ENCODE data around the gene SPO11. TPM values are rescaled to one million over a fixed set of nuclear protein-coding genes. Genes with fewer than 3 reads are reported as not detected.

SPO11 gene
- total and polyA plus RNA-seq, 3 donors from 2014 or later: 5.9 to 13.8 (median 12.3) TPM

- Histone ChIP-seq H3K36me3 (ENCODE audit: low read depth, missing control alignments) (no peaks in the 10 kb centered on the region), H3K4me1 (no peaks in the 10 kb centered on the region), H3K9me3 (no peaks in the 10 kb centered on the region), H3K27me3 (no peaks in the 10 kb centered on the region), H3K4me3 (no peak overlapping the region), H3K27ac (no peak overlapping the region)
- DNase-seq: no peak
- intact Hi-C loops (cut with DNase I; ENCODE audit: low total_unique reads): no loop called here
- TF ChIP-seq, protein P1, sequence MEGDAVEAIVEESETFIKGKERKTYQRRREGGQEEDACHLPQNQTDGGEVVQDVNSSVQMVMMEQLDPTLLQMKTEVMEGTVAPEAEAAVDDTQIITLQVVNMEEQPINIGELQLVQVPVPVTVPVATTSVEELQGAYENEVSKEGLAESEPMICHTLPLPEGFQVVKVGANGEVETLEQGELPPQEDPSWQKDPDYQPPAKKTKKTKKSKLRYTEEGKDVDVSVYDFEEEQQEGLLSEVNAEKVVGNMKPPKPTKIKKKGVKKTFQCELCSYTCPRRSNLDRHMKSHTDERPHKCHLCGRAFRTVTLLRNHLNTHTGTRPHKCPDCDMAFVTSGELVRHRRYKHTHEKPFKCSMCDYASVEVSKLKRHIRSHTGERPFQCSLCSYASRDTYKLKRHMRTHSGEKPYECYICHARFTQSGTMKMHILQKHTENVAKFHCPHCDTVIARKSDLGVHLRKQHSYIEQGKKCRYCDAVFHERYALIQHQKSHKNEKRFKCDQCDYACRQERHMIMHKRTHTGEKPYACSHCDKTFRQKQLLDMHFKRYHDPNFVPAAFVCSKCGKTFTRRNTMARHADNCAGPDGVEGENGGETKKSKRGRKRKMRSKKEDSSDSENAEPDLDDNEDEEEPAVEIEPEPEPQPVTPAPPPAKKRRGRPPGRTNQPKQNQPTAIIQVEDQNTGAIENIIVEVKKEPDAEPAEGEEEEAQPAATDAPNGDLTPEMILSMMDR (IDR thresholded peaks at IDR 0.05): no peak
- no peak for TF ChIP-seq POLR2A (IDR thresholded peaks at IDR 0.05)
- 54 to 62% methylated on average over 13 of the region's 13 CpGs for WGBS, 2 donors
Measured at GRCh38 chr20:57308451-57309271, 20.9 kb upstream of the SPO11 start.

DNA sequence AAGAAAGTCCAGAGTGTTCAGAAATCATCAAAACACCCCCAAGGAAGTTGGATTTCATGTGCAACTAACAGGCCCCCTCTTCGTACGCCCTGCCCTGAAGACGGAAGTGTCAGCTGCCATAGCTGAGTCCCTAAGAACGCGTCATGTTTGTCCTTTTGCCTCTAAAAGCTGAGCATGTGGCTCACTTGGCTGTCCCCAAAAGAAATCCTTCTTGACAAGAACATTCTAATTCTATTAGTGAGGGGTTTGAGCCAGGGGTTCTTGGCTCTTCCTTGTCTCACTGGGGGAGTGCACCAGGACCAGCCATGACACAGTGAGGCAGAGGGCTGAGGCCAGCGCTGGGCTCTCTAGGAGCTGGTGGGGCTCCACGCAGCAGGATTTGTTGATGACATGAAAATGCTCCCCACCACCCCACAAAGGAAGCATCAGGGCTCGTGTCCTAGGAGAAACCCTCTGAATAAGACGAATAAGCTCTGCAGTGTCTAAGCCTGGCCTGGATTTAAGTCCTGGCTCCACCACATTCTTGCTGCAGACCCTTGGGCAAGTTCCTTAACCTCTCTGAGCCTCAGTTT is 20.0 kb upstream of the SPO11 start:
- TF ChIP-seq, protein P1 (IDR thresholded peaks at IDR 0.05): no peak
- TF ChIP-seq POLR2A (IDR thresholded peaks at IDR 0.05): no peak
- Histone ChIP-seq H3K27me3 (no peaks in the 10 kb centered on the region), H3K27ac (no peak overlapping the region), H3K9me3 (no peaks in the 10 kb centered on the region), H3K36me3 (ENCODE audit: low read depth, missing control alignments) (no peaks in the 10 kb centered on the region), H3K4me3 (no peak overlapping the region), H3K4me1 (no peaks in the 10 kb centered on the region)
- intact Hi-C loops (cut with DNase I; ENCODE audit: low total_unique reads): no loop called here
- no peak for DNase-seq
- WGBS, 2 donors: 76 to 85% methylated on average over 9 of the region's 9 CpGs

- no peak for DNase-seq
- Histone ChIP-seq H3K27ac (no peak overlapping the region), H3K27me3 (no peaks in the 10 kb centered on the region), H3K9me3 (no peaks in the 10 kb centered on the region), H3K4me1 (no peaks in the 10 kb centered on the region), H3K36me3 (ENCODE audit: low read depth, missing control alignments) (no peaks in the 10 kb centered on the region), H3K4me3 (no peak overlapping the region)
- WGBS, 2 donors: 93 to 96% methylated on average over 9 to 11 of the region's 11 CpGs
- TF ChIP-seq, protein P1 (IDR thresholded peaks at IDR 0.05): no peak
- no peak for TF ChIP-seq POLR2A (IDR thresholded peaks at IDR 0.05)
- intact Hi-C loops (cut with DNase I; ENCODE audit: low total_unique reads): no loop called here
Measured at GRCh38 chr20:57310821-57311514, 18.6 kb upstream of the SPO11 start.

DNA sequence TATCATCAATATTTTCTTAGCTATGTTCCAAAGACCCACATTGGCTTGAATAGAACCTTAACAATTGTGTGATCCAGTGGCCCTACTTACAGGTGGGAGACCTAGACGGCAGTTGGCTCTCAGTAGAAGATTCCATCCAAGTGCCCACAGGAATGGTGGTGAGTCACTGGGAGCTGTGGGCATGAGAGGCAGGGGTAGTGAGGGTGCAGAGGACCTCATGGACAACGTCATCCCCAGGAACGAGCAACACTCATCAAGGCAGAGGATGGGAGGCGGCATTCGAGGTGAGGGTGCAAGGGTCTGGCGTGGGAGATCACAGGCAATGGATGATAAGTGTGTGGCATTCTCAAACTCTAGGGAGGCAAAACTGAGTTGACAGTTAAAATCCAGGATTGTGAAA is 17.5 kb upstream of the SPO11 start:
- Histone ChIP-seq H3K36me3 (ENCODE audit: low read depth, missing control alignments) (no peaks in the 10 kb centered on the region), H3K4me1 (no peaks in the 10 kb centered on the region), H3K27ac (no peak overlapping the region), H3K4me3 (no peak overlapping the region), H3K9me3 (no peaks in the 10 kb centered on the region), H3K27me3 (no peaks in the 10 kb centered on the region)
- TF ChIP-seq, protein P1 (IDR thresholded peaks at IDR 0.05): no peak
- TF ChIP-seq POLR2A (IDR thresholded peaks at IDR 0.05): no peak
- 83 to 93% methylated on average over 6 of the region's 6 CpGs for WGBS, 2 donors
- DNase-seq: no peak
- intact Hi-C loops (cut with DNase I; ENCODE audit: low total_unique reads): no loop called here

All from testis (tissue), 3 donors.